PC-9 (cell line): ENCODE data around the gene MAPK12. TPM values are rescaled to one million over a fixed set of nuclear protein-coding genes. Genes with fewer than 3 reads are reported as not detected.
A peak's percentile ranks its signal among the peaks of the same experiment; 100 is the strongest.

Source experiments
- BruUV-seq: library from RNA; stranded (reverse); fragments of 400-500 nt; replicated peaks from 2 replicates; lab custom pipeline; 2021; lab: Mats Ljungman, UMichigan
- CTCF ChIA-PET: fragments of 300-600 bp; sonication (Branson Sonifier 250); formaldehyde crosslinking; loops from one replicate; lab custom pipeline; 2022; ENCODE audit warnings: antibody characterized with exemption; lab: Charles Lee
- POLR2A ChIA-PET: fragments of 300-600 bp; sonication (Branson Sonifier 250); formaldehyde crosslinking; loops from one replicate; lab custom pipeline; 2022; ENCODE audit warnings: antibody characterized with exemption; ENCODE audit not compliant: unreplicated experiment; lab: Charles Lee
- DNase-seq, 2 experiments: peaks; one replicate each; pipeline versions ENCODE4 v3.0.0 to v3.0.0-alpha.2; 2015 to 2022; ENCODE audit warnings: mixed read lengths in 1 of 2
- H2AFZ ChIP-seq: fragments of 200-600 bp; sonication (generic); 2 replicates; pipeline ENCODE4 v1.8.1; 2017; ENCODE audit warnings: antibody characterized with exemption
- H3F3A ChIP-seq: fragments of 200-600 bp; sonication (generic); 2 replicates; pipeline ENCODE4 v1.8.1; 2017; ENCODE audit warnings: antibody characterized with exemption, mild to moderate bottlenecking, low read depth; ENCODE audit not compliant: insufficient read depth
- H3K27ac ChIP-seq: fragments of 200-600 bp; sonication (generic); 2 replicates; pipeline ENCODE4 v1.6.1; 2016; ENCODE audit warnings: mixed run types
- H3K27me3 ChIP-seq: fragments of 200-600 bp; sonication (generic); 2 replicates; pipeline ENCODE4 v1.6.1; 2016; ENCODE audit warnings: low read depth, mixed run types; ENCODE audit not compliant: insufficient read depth
- H3K36me3 ChIP-seq: fragments of 200-600 bp; sonication (generic); 2 replicates; pipeline ENCODE4 v1.6.1; 2016; ENCODE audit warnings: low read depth, mixed run types
- H3K4me1 ChIP-seq: fragments of 200-600 bp; sonication (generic); replicated peaks from 2 replicates; pipeline ENCODE4 v1.6.1; 2016; ENCODE audit warnings: mixed run types; ENCODE audit not compliant: insufficient read depth
- H3K4me2 ChIP-seq: fragments of 200-600 bp; sonication (generic); 2 replicates; pipeline ENCODE4 v1.6.1; 2017; ENCODE audit warnings: mixed run types
- H3K4me3 ChIP-seq: fragments of 200-600 bp; sonication (generic); 2 replicates; pipeline ENCODE4 v1.6.1; 2016; ENCODE audit warnings: mixed run types
- H3K79me2 ChIP-seq: fragments of 200-600 bp; sonication (generic); 2 replicates; pipeline ENCODE4 v1.6.1; 2017; ENCODE audit warnings: low read depth, mixed run types
- H3K9me2 ChIP-seq: fragments of 200-600 bp; sonication (generic); 2 replicates; pipeline ENCODE4 v1.8.1; 2017; ENCODE audit warnings: mild to moderate bottlenecking; ENCODE audit not compliant: insufficient read depth
- H3K9me3 ChIP-seq: fragments of 200-600 bp; sonication (generic); 2 replicates; pipeline ENCODE4 v1.8.1; 2016; ENCODE audit warnings: low read depth; ENCODE audit not compliant: insufficient read depth
- H4K20me1 ChIP-seq: fragments of 200-600 bp; sonication (generic); 2 replicates; pipeline ENCODE4 v1.8.1; 2017; ENCODE audit not compliant: insufficient read depth
- EZH2 ChIP-seq: fragments of 200-600 bp; sonication (generic); IDR thresholded peaks from 2 replicates; pipeline ENCODE4 v1.8.0; 2017; ENCODE audit warnings: antibody characterized with exemption, low read depth
- intact Hi-C: fragments of 100-400 bp; cut with micrococcal nuclease; formaldehyde crosslinking; loops from one replicate; pipeline ENCODE4 v1.10.0; 2022; ENCODE audit not compliant: unreplicated experiment
- total RNA-seq: library from RNA; stranded (reverse); gene quantifications from 2 replicates; pipeline ENCODE4 v1.2.3, GENCODE V29; 2021
- TF ChIP-seq, protein P1 (sequence below): fragments of 200-600 bp; sonication (generic); conservative IDR thresholded peaks from 2 replicates; pipeline ENCODE4 v1.6.1; 2017; ENCODE audit warnings: mixed run types, antibody characterized with exemption, mild to moderate bottlenecking, moderate library complexity

Gene MAPK12
- total RNA-seq, 1 experiment from 2014 or later: 48.5 TPM

DNA sequence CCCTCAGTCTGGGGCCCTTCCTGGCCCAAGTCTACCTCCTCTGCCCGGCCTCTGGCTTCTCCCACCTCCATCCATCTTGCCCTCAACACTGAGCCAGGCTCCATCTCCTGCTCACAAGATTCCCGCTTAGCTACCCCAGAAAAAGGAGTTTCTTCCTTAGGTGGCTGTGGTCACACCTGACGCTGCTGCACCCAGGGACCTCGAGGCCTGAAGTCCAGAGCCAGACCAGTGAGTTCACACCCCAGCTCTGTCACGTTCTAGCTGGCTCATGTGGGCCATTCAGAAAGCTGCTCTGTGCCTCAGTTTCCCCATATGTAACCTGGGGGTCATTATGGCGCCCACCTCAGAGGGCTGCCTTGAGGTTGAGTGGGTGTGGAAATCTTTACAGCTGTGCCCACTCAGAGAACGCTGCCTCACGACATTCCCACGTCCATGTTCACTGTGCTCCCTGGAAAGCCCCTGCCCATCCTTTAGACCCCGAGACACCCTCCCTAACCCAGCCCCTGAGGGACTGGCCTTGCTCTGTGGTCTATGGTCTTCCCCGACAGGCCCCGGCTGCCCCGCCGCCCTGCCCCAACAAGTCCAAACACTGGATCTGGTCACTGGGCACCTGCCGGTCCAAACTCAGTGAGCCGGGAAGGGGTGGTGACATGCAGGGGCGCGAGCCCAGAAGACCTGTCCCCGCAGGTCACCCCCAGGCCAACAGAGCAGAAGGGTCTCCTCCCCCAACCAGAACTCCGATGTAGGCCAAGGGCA, 36.2 kb upstream of the MAPK12 start:
- no peak overlapping the region for H3K4me2 ChIP-seq
- H4K20me1 ChIP-seq: peaks cover 76% of the 10 kb centered on the region
- H3K27ac ChIP-seq: no peak overlapping the region
- POLR2A ChIA-PET: no interaction called here
- CTCF ChIA-PET: no interaction called here
- no peak overlapping the region for H3K4me3 ChIP-seq
- BruUV-seq: no TSS peak
- intact Hi-C loops: no loop called here
- no peaks in the 10 kb centered on the region for H3K9me3 ChIP-seq
- no peaks in the 10 kb centered on the region for H3K9me2 ChIP-seq
- DNase-seq: no peak
- H3K36me3 ChIP-seq: peaks cover 15% of the 10 kb centered on the region; the same call in 1 of the 2 replicates
- no peak for TF ChIP-seq EZH2
- TF ChIP-seq, protein P1, sequence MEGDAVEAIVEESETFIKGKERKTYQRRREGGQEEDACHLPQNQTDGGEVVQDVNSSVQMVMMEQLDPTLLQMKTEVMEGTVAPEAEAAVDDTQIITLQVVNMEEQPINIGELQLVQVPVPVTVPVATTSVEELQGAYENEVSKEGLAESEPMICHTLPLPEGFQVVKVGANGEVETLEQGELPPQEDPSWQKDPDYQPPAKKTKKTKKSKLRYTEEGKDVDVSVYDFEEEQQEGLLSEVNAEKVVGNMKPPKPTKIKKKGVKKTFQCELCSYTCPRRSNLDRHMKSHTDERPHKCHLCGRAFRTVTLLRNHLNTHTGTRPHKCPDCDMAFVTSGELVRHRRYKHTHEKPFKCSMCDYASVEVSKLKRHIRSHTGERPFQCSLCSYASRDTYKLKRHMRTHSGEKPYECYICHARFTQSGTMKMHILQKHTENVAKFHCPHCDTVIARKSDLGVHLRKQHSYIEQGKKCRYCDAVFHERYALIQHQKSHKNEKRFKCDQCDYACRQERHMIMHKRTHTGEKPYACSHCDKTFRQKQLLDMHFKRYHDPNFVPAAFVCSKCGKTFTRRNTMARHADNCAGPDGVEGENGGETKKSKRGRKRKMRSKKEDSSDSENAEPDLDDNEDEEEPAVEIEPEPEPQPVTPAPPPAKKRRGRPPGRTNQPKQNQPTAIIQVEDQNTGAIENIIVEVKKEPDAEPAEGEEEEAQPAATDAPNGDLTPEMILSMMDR: no peak
- H2AFZ ChIP-seq: no peak overlapping the region
- H3K79me2 ChIP-seq: peaks cover 85% of the 10 kb centered on the region
- H3F3A ChIP-seq: peaks cover 63% of the 10 kb centered on the region
- H3K27me3 ChIP-seq: no peaks in the 10 kb centered on the region
- H3K4me1 ChIP-seq: peaks cover 74% of the 10 kb centered on the region

DNA sequence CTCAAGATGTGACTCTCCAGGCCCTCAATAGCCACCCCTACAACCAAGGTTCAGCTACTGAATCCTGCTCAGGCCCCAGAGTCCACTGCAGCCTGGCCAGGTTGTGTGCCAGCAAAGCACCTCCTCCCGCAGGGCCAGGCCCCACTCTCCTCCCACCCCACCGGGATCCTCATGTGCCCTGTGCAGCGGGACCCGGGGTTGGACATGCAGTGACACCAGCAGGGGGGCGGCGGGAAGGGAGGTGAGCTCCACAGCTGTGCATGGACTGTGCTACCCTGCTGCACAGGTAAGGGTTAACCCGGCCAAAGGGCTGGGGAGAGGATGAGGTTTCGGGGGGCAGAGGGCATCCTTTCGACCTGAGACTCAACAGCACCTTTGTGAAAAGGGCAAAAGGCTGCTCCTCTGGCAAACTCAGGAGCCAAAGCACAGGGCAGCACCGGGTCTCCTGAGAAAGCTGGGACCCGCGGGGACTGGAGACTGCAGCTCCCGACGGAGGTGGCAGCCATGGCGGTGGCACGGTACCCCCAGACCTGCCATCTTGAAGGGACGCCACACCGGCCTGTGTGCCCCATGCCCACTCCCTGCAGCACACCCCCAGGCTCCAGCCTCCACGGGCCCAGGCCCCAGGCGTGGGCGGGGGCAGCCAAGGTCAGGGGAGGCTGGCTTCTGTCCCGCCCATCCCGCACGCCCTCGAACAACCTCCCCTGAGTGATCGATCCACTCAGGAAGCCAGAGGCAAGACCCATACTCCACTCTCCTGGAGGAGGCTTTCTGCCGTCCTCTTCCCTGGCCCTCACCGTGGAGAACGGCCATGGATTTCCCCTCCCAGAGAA, 35.4 kb upstream of the MAPK12 start:
- POLR2A ChIA-PET: no interaction called here

DNA sequence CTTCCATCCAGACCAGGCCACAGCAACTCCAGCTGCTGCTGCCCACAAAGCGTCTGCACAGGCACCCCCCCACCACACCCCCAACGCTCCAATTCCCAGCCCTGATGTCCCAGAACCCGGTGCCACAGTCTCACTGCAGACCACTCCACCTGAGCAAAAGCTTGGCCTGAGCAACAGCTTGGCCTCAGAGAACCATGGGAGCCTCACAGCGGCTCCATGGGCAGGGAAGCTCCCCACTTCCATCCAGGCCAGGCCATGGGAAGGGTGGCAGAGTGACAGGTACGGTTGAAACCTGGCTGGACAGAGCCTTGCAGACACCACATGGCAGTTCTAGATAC, 32.8 kb upstream of the MAPK12 start:
- H3F3A ChIP-seq: peaks cover 63% of the 10 kb centered on the region
- H2AFZ ChIP-seq: no peak overlapping the region
- H3K27ac ChIP-seq: peak overlapping the region; percentile 87
- intact Hi-C loops: no loop called here
- peaks cover 61% of the 10 kb centered on the region for H3K4me1 ChIP-seq
- no TSS peak for BruUV-seq
- peak overlapping the region; percentile 54 for H3K4me3 ChIP-seq
- ChIA-PET CTCF (interaction anchor here (0.7 to 1.7 kb wide), 2 partner anchors 11 to 47 kb away, joined by 3 to 6 read pairs; no protein-coding TSS in a partner anchor), POLR2A (interaction anchor here (0.6 to 1.8 kb wide), 2 partner anchors 10 to 12 kb away, joined by 9 to 12 read pairs; no protein-coding TSS in a partner anchor)
- H3K27me3 ChIP-seq: no peaks in the 10 kb centered on the region
- no peaks in the 10 kb centered on the region for H3K9me2 ChIP-seq
- H3K36me3 ChIP-seq: peaks cover 25% of the 10 kb centered on the region; the same call in 1 of the 2 replicates
- H3K4me2 ChIP-seq: peak overlapping the region; percentile 87
- no peaks in the 10 kb centered on the region for H3K9me3 ChIP-seq
- H4K20me1 ChIP-seq: peaks cover 81% of the 10 kb centered on the region
- H3K79me2 ChIP-seq: peaks cover 91% of the 10 kb centered on the region
- DNase-seq: no peak
- TF ChIP-seq, protein P1: no peak
- no peak for TF ChIP-seq EZH2

More for the DNA sequence above, 35.4 kb upstream of the MAPK12 start:
- no TSS peak for BruUV-seq
- CTCF ChIA-PET: interaction anchor here (0.7 kb wide), 1 partner anchor 366 kb away, joined by 5 read pairs; no protein-coding TSS in a partner anchor
- no peak for DNase-seq
- no peaks in the 10 kb centered on the region for H3K9me2 ChIP-seq
- H3K9me3 ChIP-seq: no peaks in the 10 kb centered on the region
- peaks cover 85% of the 10 kb centered on the region for H3K79me2 ChIP-seq
- no peak overlapping the region for H3K4me2 ChIP-seq
- peaks cover 12% of the 10 kb centered on the region; the same call in 1 of the 2 replicates for H3K36me3 ChIP-seq
- H3K27ac ChIP-seq: no peak overlapping the region
- H3K4me3 ChIP-seq: no peak overlapping the region
- H3K4me1 ChIP-seq: peaks cover 74% of the 10 kb centered on the region
- peaks cover 63% of the 10 kb centered on the region for H3F3A ChIP-seq
- TF ChIP-seq, protein P1: no peak
- no peak for TF ChIP-seq EZH2
- no peaks in the 10 kb centered on the region for H3K27me3 ChIP-seq
- no peak overlapping the region for H2AFZ ChIP-seq
- intact Hi-C loops: no loop called here
- peaks cover 74% of the 10 kb centered on the region for H4K20me1 ChIP-seq
